ENCODE results near the gene SLC25A20.

DNA sequence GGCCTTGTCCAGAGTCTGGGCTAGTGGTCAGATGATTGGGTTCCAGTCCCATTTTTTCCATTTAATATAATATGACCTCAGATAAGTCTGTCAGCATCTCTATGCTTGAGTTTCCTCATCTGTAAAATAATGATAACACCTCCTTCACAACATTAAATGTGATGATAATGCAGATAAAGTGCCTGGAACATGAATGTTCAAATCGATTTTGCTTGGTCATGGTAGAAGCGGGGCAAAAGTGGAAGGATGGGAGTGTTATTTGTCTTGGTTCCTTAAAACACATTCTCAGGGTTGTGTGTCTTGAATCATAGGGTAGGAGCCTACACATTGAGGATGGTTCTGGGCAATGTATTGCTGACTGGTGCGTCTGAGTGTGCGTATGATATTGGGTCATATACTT, 36.8 kb upstream of the SLC25A20 start:
- TF ChIP-seq CTCF (IDR thresholded peaks at IDR 0.05) (no peak), POLR2A (IDR thresholded peaks at IDR 0.05) (no peak)
